WI38 (cell line): Measurements from ENCODE around the gene IGLL5.
A peak's percentile ranks its signal among the peaks of the same experiment; 100 is the strongest.

ENCODE experiments used
- H3K4me3 ChIP-seq: 2 replicates; pipeline ENCODE4 v1.5.1; 2011; ENCODE audit warnings: low read depth, mild to moderate bottlenecking, control low read depth, low read length
- TF ChIP-seq, protein P1 (sequence below): IDR thresholded peaks from 2 replicates; pipeline ENCODE4 v1.5.1; 2012; ENCODE audit warnings: low read depth, mild to moderate bottlenecking, control low read depth, low read length

Gene IGLL5

DNA sequence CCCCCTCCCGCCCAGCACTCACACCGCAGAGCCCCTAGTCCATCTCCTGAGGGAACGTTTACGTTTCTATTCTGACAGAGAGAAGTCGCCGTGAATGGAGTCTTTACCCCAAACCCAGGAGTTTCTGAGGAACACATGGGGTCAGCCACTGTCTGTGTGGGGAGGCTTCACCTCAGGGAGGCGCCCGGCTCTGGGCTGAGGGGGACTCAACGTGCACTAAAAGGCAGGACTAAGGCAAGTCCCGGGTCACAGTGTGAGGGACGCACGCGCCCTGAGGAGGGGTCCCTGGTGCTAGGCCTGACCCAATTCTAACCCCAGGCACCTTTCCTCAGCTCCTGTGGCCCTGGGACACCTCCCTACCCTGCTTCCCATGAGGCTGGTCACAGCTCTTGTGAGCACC, 32.5 kb upstream of the IGLL5 start:
- TF ChIP-seq, protein P1, sequence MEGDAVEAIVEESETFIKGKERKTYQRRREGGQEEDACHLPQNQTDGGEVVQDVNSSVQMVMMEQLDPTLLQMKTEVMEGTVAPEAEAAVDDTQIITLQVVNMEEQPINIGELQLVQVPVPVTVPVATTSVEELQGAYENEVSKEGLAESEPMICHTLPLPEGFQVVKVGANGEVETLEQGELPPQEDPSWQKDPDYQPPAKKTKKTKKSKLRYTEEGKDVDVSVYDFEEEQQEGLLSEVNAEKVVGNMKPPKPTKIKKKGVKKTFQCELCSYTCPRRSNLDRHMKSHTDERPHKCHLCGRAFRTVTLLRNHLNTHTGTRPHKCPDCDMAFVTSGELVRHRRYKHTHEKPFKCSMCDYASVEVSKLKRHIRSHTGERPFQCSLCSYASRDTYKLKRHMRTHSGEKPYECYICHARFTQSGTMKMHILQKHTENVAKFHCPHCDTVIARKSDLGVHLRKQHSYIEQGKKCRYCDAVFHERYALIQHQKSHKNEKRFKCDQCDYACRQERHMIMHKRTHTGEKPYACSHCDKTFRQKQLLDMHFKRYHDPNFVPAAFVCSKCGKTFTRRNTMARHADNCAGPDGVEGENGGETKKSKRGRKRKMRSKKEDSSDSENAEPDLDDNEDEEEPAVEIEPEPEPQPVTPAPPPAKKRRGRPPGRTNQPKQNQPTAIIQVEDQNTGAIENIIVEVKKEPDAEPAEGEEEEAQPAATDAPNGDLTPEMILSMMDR, result no peak
- H3K4me3 ChIP-seq, result no peak overlapping the region

DNA sequence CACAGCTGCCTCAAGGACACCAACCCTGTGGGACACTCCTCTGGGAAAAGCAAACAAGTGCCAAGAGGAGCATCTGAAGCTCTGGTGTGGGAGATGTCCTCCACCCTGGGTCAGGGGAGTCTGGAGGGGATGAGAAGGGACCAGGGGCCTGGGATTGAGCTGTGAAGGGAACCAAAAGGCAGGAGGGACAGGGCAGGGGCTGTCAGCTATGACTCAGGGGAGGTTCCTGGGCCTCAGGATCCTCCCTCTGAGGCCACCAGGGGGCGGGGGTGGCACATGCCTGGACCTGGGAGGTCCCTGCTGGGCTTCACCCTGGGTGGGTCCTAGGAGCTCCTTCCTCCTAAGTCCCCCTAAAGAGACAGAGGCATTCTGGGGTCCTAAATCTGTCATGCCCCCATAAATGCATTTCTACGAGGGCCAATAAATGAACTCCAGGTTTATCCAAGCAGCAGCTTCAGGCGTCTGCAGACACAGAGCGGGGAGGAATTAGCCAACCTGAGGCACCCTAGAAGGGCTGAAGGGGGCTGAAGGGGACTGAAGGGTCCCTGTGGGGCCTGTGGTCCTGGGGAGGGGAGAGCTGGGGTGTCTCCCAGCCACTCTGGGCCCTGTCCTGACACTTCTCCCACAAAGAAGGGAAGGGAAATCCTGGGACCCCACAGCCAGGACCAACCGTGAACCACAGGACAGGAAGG, 31.9 kb upstream of the IGLL5 start:
- no peak overlapping the region for H3K4me3 ChIP-seq
- TF ChIP-seq, protein P1, result peak; percentile 28; the same call in 1 of the 2 replicates

DNA sequence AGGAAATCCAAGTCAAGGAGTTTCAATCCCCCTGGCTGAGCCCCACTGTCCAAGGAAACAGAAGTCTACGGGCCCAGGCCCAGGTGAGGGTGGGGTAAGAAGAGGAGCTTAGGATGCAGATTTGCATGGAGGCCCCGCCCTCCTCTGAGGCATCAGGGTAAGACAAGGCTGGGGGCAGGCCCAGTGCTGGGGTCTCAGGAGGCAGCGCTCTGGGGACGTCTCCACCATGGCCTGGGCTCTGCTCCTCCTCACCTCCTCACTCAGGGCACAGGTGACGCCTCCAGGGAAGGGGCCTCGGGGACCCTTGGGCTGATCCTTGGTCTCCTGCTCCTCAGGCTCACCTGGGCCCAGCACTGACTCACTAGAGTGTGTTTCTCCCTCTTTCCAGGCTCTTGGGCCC, 31.3 kb upstream of the IGLL5 start:
- TF ChIP-seq, protein P1, result no peak

DNA sequence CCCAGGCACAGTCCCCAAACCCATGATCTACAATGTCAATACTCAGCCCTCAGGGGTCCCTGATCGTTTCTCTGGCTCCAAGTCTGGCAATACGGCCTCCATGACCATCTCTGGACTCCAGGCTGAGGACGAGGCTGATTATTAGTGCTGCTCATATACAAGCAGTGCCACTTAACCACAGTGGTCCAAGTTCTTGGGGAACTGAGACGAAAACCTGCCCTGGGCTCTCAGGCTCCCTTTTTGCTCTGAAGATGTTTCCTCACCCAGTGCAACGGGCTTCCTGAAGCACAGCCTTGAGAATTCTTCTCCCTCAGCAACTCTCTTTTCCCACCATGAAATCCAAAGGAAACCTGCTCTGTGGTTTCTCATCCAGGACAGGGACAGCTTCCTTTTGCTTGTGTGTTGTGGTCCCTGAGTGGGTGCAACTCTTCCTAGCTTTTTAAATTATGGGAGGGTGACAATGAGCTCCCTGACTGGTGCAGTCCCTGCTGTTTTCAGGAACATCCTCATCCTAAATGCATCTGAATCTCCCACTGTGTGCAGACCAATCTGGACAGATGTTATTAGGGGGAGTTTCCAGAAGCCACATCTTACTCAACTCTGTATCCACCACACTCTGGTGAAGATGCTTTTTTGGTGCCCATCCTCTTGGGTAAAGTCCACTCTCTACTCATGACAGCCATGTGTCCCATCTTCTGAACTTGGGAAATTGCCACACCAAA, 30.6 kb upstream of the IGLL5 start:
- H3K4me3 ChIP-seq, result no peak overlapping the region
- TF ChIP-seq, protein P1, result no peak

More for the DNA sequence above, 31.3 kb upstream of the IGLL5 start:
- H3K4me3 ChIP-seq, result no peak overlapping the region

DNA sequence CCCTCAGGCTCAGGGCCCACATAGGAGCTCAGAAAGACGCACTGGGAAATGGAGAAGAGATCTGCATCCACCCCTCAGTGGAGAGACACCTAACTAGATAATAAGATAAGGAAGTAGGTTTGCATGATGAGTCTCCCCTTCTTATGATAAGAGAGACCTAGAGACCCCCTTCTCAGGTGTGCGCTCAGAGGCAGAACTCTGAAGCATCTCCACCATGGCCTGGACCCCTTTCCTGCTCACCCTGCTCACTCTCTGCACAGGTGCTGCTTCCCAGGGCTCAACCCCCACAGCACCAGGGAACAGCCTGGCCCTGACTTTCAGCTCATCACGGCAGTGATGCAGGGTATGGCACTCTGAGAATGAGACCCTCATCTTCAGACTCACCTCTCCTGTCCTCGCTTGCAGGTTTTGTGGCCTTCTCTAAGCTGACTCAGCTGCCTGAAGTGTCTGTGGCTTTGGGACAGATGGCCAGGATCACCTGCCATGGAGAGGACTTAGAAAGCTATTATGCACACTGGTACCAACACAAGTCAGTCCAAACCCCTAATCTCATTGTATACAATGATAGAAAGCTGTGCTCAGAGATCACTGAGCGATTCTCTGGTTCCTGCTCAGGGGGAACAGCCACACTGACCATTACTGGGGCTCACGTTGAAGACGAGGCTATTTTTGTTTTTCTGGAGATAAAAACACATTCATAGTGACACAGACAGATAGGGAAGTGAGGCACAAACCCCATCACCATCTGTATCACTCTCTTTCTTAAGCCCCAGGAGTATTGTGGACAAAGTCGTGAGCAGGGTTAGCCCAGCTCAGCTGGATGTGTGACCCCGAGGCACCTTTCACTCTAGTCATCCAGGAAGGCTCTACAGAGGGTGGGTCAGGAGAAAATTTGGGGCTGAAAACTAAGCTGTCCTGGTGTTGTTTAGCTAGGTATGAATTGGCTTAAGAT, 29.7 kb upstream of the IGLL5 start:
- H3K4me3 ChIP-seq, result no peak overlapping the region
- TF ChIP-seq, protein P1, result no peak

DNA sequence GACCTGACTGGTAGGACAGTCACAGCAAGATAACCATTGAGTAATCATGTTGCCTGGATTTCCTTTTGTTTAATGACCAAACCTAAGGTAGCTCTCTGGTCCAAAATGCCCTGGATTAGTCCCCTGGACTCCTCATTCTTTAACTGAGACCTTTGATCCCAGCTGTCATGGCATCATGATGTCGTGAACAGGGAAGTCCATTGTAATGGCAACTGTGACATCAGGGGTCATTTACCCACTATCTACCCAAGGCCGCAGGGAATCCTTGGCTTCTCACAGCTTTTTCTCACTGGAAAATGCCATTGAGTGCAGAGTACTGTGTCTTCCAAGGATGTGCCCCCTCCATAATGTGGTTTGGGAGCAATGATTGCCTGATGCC, 29.1 kb upstream of the IGLL5 start:
- TF ChIP-seq, protein P1, result no peak
- H3K4me3 ChIP-seq, result no peak overlapping the region

DNA sequence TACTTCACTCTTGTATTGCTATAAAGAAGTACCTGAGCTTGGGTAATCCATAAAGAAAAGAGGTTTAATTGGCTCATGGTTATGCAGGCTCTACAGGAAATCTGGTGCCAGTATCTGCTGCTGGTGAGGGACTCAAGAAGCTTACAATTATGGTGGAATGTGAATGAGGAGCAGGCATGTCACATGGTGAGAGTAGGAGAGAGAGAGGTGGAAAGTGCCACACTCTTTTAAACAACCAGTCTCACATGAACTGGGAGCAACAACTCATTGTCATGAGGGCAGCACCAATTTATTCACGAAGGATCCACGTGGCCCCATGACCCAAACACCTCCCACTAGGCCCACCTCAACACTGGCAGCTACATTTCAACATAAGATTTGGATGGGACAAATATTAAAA, 24.6 kb upstream of the IGLL5 start:
- TF ChIP-seq, protein P1, result no peak
- H3K4me3 ChIP-seq, result no peak overlapping the region
